GM12878 (cell line): ENCODE measurements around the gene MYB. TPM values are rescaled to one million over a fixed set of nuclear protein-coding genes. Genes with fewer than 3 reads are reported as not detected.

ENCODE experiments used
- ATAC-seq: fragments of 200-7000 bp; cut with Tn5 transposase; 3 replicates; pipeline ENCODE4 v1.9.1; 2020; ENCODE audit warnings: mild to moderate bottlenecking, moderate library complexity
- BruUV-seq: library from RNA; stranded (reverse); fragments of 400-500 nt; replicated peaks from 2 replicates; lab custom pipeline; 2021; lab: Mats Ljungman, UMichigan
- CTCF ChIA-PET: fragments of 300-600 bp; sonication (Branson Sonifier 250); formaldehyde crosslinking; extraction: SDS; loops from one replicate; lab custom pipeline; 2021; ENCODE audit warnings: inconsistent platforms; lab: Yijun Ruan, JAX
- POLR2A ChIA-PET: fragments of 350-600 bp; formaldehyde crosslinking; extraction: SDS; loops from one replicate; lab custom pipeline; 2021; ENCODE audit warnings: inconsistent platforms; lab: Charles Lee
- RAD21 ChIA-PET: fragments of 300-600 bp; sonication (Branson Sonifier 250); formaldehyde crosslinking; loops from one replicate; lab custom pipeline; 2023; ENCODE audit warnings: antibody characterized with exemption; ENCODE audit not compliant: unreplicated experiment; lab: Charles Lee
- SMC1A ChIA-PET: fragments of 300-600 bp; sonication (Branson Sonifier 250); formaldehyde crosslinking; loops from one replicate; lab custom pipeline; 2023; ENCODE audit not compliant: unreplicated experiment, uncharacterized antibody; lab: Charles Lee
- DNase-seq: peaks from one replicate; pipeline ENCODE4 v3.0.0-alpha.2; 2011; ENCODE audit warnings: low read depth, low spot score
- FAIRE-seq: peaks from 3 replicates; lab custom pipeline; 2011; peaks lifted over from hg19 to GRCh38; lab: Jason Lieb, UNC
- H2AFZ ChIP-seq: 2 replicates; pipeline ENCODE4 v1.6.0; 2011; ENCODE audit warnings: low read depth, low read length, control low read depth; ENCODE audit not compliant: control insufficient read depth
- H3K27ac ChIP-seq: 2 replicates; pipeline ENCODE4 v1.5.1; 2011; ENCODE audit warnings: control low read depth; ENCODE audit not compliant: control insufficient read depth, insufficient read depth
- H3K27me3 ChIP-seq, 2 experiments: replicated peaks in 1 of 2; 2 replicates each; pipeline versions ENCODE4 v1.6.0 to v1.6.1; 2011; ENCODE audit warnings: low read length in 1 of 2; ENCODE audit not compliant: control insufficient read depth in 2 of 2, insufficient read depth in 2 of 2
- H3K36me3 ChIP-seq, 2 experiments: 2 replicates each; pipeline ENCODE4 v1.5.1; 2011; ENCODE audit warnings: low read length in 1 of 2; ENCODE audit not compliant: control insufficient read depth in 2 of 2, insufficient read depth in 2 of 2
- H3K4me1 ChIP-seq: 2 replicates; pipeline ENCODE4 v1.6.1; 2011; ENCODE audit warnings: mild to moderate bottlenecking, low read length, moderate library complexity, mixed read lengths; ENCODE audit not compliant: control insufficient read depth, insufficient read depth
- H3K4me2 ChIP-seq: 2 replicates; pipeline ENCODE4 v1.6.0; 2011; ENCODE audit warnings: control low read depth; ENCODE audit not compliant: control insufficient read depth, insufficient read depth
- H3K4me3 ChIP-seq: fragments of 200-600 bp; sonication (generic); 2 replicates; pipeline ENCODE4 v1.5.1; 2016
- H3K79me2 ChIP-seq: 2 replicates; pipeline ENCODE4 v1.6.0; 2011; ENCODE audit warnings: low read length; ENCODE audit not compliant: control insufficient read depth, insufficient read depth
- H3K9ac ChIP-seq: 2 replicates; pipeline ENCODE4 v1.8.0; 2011; ENCODE audit warnings: low read length, control low read depth, mixed read lengths; ENCODE audit not compliant: control insufficient read depth, insufficient read depth
- H3K9me3 ChIP-seq: replicated peaks from 3 replicates; pipeline ENCODE4 v1.5.1; 2011; ENCODE audit warnings: mild to moderate bottlenecking, low read length; ENCODE audit not compliant: control insufficient read depth, insufficient read depth
- H4K20me1 ChIP-seq: 2 replicates; pipeline ENCODE4 v1.6.0; 2011; ENCODE audit not compliant: control insufficient read depth, insufficient read depth
- ATF3 ChIP-seq: IDR thresholded peaks from 2 replicates; pipeline ENCODE4 v1.6.1; 2011; ENCODE audit warnings: low read depth, mild to moderate bottlenecking, low read length, moderate library complexity, borderline replicate concordance; ENCODE audit errors: extremely low read depth
- ATF7 ChIP-seq: fragments of 450-650 bp; IDR thresholded peaks from 2 replicates; pipeline ENCODE4 v1.6.1; 2016; ENCODE audit warnings: low read depth, mild to moderate bottlenecking
- CHD2 ChIP-seq: IDR thresholded peaks from 2 replicates; pipeline ENCODE4 v1.6.1; 2011; ENCODE audit warnings: low read depth, low read length, improper control_type of control experiment, borderline replicate concordance
- CUX1 ChIP-seq: IDR thresholded peaks from 2 replicates; pipeline ENCODE4 v1.6.1; 2012; ENCODE audit warnings: improper control_type of control experiment, low read depth, low read length; ENCODE audit not compliant: insufficient replicate concordance
- E2F4 ChIP-seq: IDR thresholded peaks from 2 replicates; pipeline ENCODE4 v1.6.1; 2012; ENCODE audit warnings: low read depth, low read length, improper control_type of control experiment
- FOXM1 ChIP-seq: IDR thresholded peaks from 2 replicates; pipeline ENCODE4 v1.6.1; 2012; ENCODE audit warnings: low read depth, mild to moderate bottlenecking, inconsistent platforms, low read length, moderate library complexity
- GATAD2B ChIP-seq: fragments of 450-650 bp; conservative IDR thresholded peaks from 2 replicates; pipeline ENCODE4 v1.6.1; 2017; ENCODE audit warnings: low read depth, mild to moderate bottlenecking, moderate library complexity
- HCFC1 ChIP-seq: fragments of 150-350 bp; IDR thresholded peaks from 2 replicates; pipeline ENCODE4 v1.6.1; 2014; ENCODE audit warnings: low read length
- MYC ChIP-seq: IDR thresholded peaks from 2 replicates; pipeline ENCODE4 v1.6.1; 2011; ENCODE audit warnings: mild to moderate bottlenecking, low read length, moderate library complexity, inconsistent platforms; ENCODE audit not compliant: insufficient read depth, insufficient replicate concordance, insufficient read length, severe bottlenecking
- NR2C2 ChIP-seq: IDR thresholded peaks from 2 replicates; pipeline ENCODE4 v1.6.1; 2011; ENCODE audit warnings: borderline replicate concordance, low read depth; ENCODE audit not compliant: control insufficient read depth, insufficient read length
- PML ChIP-seq: IDR thresholded peaks from 2 replicates; pipeline ENCODE4 v1.6.1; 2012; ENCODE audit warnings: low read length, inconsistent platforms
- RAD51 ChIP-seq: fragments of 450-650 bp; IDR thresholded peaks from 2 replicates; pipeline ENCODE4 v1.6.1; 2016; ENCODE audit warnings: moderate library complexity, mild to moderate bottlenecking, inconsistent platforms
- RBBP5 ChIP-seq: fragments of 200-600 bp; sonication (generic); conservative IDR thresholded peaks from 2 replicates; pipeline ENCODE4 v1.6.1; 2016
- SIN3A ChIP-seq: IDR thresholded peaks from 2 replicates; pipeline ENCODE4 v1.6.1; 2012; ENCODE audit warnings: low read depth, low read length, improper control_type of control experiment
- SMAD5 ChIP-seq: IDR thresholded peaks from 2 replicates; pipeline ENCODE4 v1.6.1; 2016; ENCODE audit warnings: antibody characterized with exemption, low read depth
- TBL1XR1 ChIP-seq: IDR thresholded peaks from 2 replicates; pipeline ENCODE4 v1.6.1; 2012; ENCODE audit warnings: low read depth, low read length, improper control_type of control experiment
- ZBED1 ChIP-seq: IDR thresholded peaks from 2 replicates; pipeline ENCODE4 v1.6.1; 2016; ENCODE audit warnings: borderline replicate concordance
- WGBS: methylation state at CpG from one replicate; pipeline ENCODE4 v1.1.6; 2016; ENCODE audit warnings: low lambda C conversion rate; ENCODE audit not compliant: insufficient replicate concordance, insufficient coverage; ENCODE audit errors: missing lambda C conversion rate; 5-methylcytosine and 5-hydroxymethylcytosine counted together
- in situ Hi-C: fragments of 300-500 bp; cut with MboI; formaldehyde crosslinking; loops from 9 replicates; pipeline ENCODE4 v1.14.3; 2018; ENCODE audit warnings: mixed read lengths
- intact Hi-C: fragments of 100-400 bp; cut with micrococcal nuclease; formaldehyde crosslinking; loops from one replicate; pipeline ENCODE4 v1.14.2; 2022; ENCODE audit not compliant: unreplicated experiment
- polyA plus RNA-seq, 11 experiments: library from polyadenylated mRNA; depleted of rRNA in 4 of 11; unstranded in 6 of 11; stranded (reverse) in 5 of 11; fragments of >200 nt; fragmentation: Nextera tagmentation in 4 of 11; fragmentation: Illumina TruSeq in 1 of 11; extraction: Ambion mirVana in 4 of 11; extraction: Trizol in 1 of 11; gene quantifications; 1 replicate in 1 of 11; 2 replicates in 10 of 11; pipeline versions ENCODE4 v1.2.1 to v1.2.3, GENCODE V29; 2011 to 2016; ENCODE audit warnings: inconsistent platforms in 2 of 11, missing spikeins in 2 of 11, low read depth in 1 of 11
- total RNA-seq, 4 experiments: library from RNA; depleted of rRNA in 3 of 4; stranded (reverse); fragments of >200 nt in 3 of 4; fragmentation: Illumina TruSeq in 1 of 4; extraction: Trizol in 1 of 4; gene quantifications; 2 replicates each; pipeline versions ENCODE4 v1.2.1 to v1.2.3, GENCODE V29; 2013 to 2021

Gene MYB
- total and polyA plus RNA-seq, 10 of the 15 experiments (the other 5 are each of a cell fraction or from before 2014, with no cell fraction given), result 7.0 to 29.8 (median 21.5) TPM

GRCh38 chr6:135211306-135211702 lies 30.2 kb downstream of the MYB start:
- in situ Hi-C loops, result no loop called here
- Histone ChIP-seq H3K4me1 (no peaks in the 10 kb centered on the region; the same call in 1 of the 2 replicates), H2AFZ (no peak overlapping the region), H4K20me1 (no peaks in the 10 kb centered on the region), H3K79me2 (no peaks in the 10 kb centered on the region), H3K9ac (no peak overlapping the region), H3K36me3 (peaks cover 0 to 24% of the 10 kb centered on the region in 2 experiments; a peak in 3 of 4 replicates), H3K27me3 (no peaks in the 10 kb centered on the region), H3K9me3 (no peaks in the 10 kb centered on the region), H3K27ac (no peak overlapping the region), H3K4me2 (no peak overlapping the region), H3K4me3 (no peak overlapping the region)
- no TSS peak for BruUV-seq
- SMC1A ChIA-PET, result interaction anchor here (1.0 to 1.3 kb wide), 2 partner anchors 24 to 202 kb away, joined by 3 read pairs; no protein-coding TSS in a partner anchor
- no peak for FAIRE-seq
- intact Hi-C loops, result no loop called here
- POLR2A ChIA-PET, result interaction anchor here (1.1 kb wide), 1 partner anchor 10 kb away, joined by 3 read pairs; no protein-coding TSS in a partner anchor
- CTCF ChIA-PET, result interaction anchor here (1.0 kb wide), 1 partner anchor 211 kb away, joined by 3 read pairs; no protein-coding TSS in a partner anchor
- DNase-seq, result no peak
- ATAC-seq, result no peak
- RAD21 ChIA-PET, result no interaction called here
- 68% methylated on average over 2 of the region's 2 CpGs for WGBS
- TF ChIP-seq CUX1 (no peak), MYC (no peak), FOXM1 (no peak), ATF7 (no peak), ATF3 (no peak), GATAD2B (no peak), RBBP5 (no peak), PML (no peak), E2F4 (no peak), TBL1XR1 (no peak), SMAD5 (no peak), CHD2 (no peak), NR2C2 (no peak), HCFC1 (no peak), SIN3A (no peak), ZBED1 (no peak), RAD51 (no peak)
